Measurements from ENCODE around the gene PAXX.
"Not testable (repeated sequence)": the region's sequence is repeated elsewhere in the genome, so short reads cannot be mapped to it uniquely, and the experiment has no call there.

The PAXX gene

DNA sequence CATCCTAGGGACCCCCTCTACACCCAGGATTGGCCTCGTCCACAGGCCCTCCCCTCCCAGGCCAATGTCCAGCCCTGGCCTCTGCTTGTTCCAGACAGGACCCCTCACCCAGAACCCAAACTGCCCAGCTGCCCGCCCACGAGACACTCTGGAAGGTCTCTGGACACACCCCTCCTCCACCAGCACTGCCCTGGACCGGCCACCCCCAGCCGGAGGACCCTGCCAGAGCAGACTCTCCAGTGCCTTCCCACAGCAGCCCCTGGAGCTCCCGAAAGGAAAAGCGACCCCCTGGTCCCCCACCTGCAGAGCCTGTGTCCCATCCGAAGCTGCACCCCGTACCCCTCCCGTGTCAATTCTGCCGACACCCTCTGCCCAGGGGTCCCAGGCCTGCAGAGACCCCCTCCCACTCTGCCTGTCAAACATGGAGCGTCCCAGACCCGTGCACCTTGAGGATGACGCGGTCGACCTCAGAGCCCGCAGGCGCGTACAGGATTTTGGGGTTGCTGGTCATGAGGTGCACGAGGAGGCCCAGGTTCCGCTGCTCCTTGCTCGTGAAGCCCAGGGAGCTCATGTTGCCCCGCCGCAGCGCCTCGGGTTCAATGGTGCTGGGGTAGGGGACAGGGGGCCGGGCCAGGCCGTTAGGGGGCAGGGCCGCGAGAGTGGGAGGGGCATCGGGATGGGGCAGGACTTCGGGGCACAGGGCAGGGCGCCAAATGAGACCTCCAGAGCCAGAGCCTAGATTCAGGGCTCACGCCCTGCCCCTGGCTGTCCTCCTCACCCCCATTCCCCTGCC is 27.9 kb downstream of the PAXX start:
- DNase-seq, result no peak

DNA sequence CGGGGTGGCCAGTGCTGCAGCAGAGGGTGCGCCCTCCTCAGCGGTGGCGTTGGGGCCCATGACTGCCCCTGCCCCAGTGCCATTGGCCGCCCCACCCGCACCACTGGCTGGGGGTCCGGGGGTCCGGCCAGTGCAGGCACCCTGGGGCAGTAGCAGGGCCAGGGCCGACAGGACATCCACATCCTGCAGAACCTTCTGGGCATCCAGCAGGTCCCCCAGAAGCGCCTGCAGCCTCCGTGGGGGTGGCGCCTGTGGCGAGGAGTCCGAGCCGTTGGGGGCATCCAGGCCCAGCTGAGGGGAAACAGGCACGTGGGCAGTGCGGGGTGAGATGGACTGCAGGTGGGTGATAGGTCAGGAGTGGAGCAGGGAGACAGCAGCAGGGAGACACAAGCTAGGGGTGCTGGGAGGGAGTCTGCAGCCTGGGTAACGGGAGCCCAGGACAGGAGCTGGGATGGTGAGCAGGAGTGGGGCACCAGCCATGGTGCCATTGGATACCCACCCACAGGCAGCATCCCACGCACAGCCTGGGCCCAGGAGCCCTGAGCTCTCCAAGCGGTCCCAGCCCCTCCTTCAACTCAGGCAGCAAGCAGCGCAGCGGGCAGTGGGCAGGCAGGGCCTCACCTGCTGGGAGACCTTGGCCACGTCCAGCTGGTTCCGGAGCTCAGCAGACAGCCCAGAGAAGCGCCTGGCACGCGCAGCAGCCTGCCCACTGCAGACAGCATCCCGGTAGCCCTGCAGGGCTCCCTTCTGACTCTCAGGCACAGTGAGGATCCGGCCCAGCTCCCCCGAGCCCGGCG is 28.7 kb downstream of the PAXX start:
- no peak for DNase-seq

- DNase-seq, result no peak
Observed at GRCh38 chr9:137021568-137021978, 29.4 kb downstream of the PAXX start.

- DNase-seq, result no peak
Observed at GRCh38 chr9:137021979-137022661, 29.9 kb downstream of the PAXX start.

GRCh38 chr9:137022662-137023008 is 30.4 kb downstream of the PAXX start:
- DNase-seq, result no peak

DNA sequence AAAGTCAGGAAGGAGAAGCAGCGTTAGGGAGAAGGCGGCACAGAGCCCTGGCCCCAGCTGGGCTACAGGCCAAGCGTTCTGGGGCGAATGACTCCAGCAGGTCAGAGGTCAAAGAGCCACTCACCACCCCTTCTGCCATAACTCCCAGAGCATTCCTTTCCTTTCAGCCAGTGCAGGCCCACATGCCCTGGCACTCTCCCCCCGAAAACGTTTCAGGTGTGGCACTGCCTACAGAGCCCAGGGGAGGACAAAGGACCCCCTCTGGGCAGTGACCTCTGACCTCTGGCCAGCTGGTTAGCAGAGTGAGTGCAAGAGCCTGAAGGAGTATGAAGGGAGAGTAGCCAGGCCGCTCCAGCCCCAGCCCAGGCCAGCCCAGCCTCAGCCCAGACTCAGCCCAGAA is 30.9 kb downstream of the PAXX start:
- no peak for DNase-seq

DNA sequence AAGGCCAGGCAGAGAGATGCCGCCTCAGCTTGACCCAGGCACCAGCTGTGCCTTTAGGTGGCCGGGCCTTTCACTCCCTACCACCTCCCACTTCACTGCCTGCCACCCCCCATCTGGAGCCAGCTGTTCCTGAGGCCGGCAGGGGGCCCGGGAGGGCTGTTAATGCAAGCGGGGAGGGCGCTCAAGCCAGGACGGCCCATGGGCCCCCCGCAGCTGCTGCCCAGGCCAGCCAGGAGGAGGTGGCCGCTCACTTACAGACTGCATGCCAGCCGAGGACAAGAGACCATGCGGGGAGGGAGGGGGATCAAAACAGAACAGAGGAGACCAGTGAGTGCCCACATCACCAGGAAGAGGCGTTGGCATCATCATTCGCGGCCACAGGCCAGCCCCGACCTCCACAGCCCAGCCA is 31.4 kb downstream of the PAXX start:
- peak in 1 of 2 experiments; percentile 24 for DNase-seq

DNA sequence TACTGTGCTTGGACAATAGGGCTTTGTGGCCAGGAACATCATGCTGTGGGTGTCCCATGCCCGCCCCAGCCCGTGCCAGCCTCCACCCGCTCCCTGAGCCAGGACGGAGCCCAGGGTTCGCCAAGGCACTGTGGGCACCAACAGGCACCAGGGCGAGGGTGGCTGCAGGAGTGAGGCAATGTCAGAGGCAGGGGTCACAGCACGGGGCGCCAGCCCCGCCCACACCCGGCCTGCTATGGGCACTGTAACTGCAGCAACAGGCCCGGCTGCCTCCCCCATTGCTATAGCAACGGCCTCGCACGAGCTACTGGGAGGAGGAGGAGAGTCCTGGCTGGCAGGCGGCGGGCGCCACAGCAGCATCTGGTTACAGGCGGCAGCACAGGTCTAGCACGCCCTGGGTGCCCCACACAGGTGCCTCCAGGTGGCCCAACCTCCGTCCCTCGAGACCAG is 33.3 kb downstream of the PAXX start:
- DNase-seq, result peak; percentile 34 to 71

- peak in 1 of 2 experiments; percentile 25 for DNase-seq
Observed at GRCh38 chr9:137026384-137026783, 34.2 kb downstream of the PAXX start.

- no peak for DNase-seq
Observed at GRCh38 chr9:137026828-137027227, 34.6 kb downstream of the PAXX start.

DNA sequence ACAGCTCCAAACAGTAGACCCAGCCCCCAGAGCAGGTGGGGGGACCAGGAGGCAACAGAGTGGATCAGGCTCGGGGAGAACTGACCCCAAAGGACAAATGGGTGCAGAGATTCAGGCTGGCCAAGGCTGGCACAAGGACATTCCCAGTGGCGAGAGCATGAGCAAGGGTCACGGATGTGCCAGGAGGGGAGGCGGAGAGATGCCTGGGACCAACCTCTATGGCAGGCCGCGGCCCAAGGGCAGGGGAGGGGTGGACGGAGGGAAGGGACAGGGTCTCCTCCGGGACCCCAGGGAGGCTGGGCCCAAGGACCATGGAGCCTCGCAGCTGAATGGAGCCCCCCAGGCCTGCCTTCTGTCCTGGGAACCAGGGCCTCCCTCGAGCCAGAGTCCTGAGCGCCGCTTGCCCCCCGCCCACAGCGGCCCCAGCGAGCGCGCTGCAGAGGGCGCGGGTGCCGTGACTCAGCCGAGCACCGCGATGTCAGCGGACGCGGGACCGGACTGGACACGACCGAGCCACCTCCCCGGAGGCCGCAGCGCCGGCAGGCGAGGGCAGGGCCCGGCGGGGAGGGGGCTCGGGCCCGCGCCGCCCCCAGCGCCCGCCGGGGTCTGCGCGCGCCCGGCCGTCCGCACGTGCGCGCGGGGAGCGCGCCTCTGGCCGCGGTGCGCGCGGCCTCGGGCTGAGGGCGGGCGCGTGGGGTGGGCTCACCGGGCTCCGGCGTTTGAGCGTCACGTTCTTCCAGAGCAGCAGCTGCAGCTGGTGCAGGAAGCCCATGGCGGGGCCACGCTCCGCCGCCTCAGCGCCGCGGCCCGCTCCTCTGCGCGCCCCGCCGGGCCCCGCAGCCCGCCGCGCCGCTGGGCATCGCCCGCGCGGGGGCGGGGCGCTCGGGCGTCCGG is 35.4 kb downstream of the PAXX start, which contains the start of gene ABCA2:
Gene ABCA2, minus strand, starts transcription at position 869 of the 894 bp plus-strand sequence. Its CDS starts 97 bp downstream, at position 772.
- peak in 1 of 2 experiments; percentile 73 for DNase-seq

- DNase-seq, result peak; percentile 49 to 73
Observed at GRCh38 chr9:137028263-137029057, 36.2 kb downstream of the PAXX start.

GRCh38 chr9:137029058-137029936 is 37.1 kb downstream of the PAXX start:
- DNase-seq, result peak in 1 of 2 experiments; percentile 62

GRCh38 chr9:137030006-137030405 is 37.8 kb downstream of the PAXX start:
- DNase-seq, result no peak

DNA sequence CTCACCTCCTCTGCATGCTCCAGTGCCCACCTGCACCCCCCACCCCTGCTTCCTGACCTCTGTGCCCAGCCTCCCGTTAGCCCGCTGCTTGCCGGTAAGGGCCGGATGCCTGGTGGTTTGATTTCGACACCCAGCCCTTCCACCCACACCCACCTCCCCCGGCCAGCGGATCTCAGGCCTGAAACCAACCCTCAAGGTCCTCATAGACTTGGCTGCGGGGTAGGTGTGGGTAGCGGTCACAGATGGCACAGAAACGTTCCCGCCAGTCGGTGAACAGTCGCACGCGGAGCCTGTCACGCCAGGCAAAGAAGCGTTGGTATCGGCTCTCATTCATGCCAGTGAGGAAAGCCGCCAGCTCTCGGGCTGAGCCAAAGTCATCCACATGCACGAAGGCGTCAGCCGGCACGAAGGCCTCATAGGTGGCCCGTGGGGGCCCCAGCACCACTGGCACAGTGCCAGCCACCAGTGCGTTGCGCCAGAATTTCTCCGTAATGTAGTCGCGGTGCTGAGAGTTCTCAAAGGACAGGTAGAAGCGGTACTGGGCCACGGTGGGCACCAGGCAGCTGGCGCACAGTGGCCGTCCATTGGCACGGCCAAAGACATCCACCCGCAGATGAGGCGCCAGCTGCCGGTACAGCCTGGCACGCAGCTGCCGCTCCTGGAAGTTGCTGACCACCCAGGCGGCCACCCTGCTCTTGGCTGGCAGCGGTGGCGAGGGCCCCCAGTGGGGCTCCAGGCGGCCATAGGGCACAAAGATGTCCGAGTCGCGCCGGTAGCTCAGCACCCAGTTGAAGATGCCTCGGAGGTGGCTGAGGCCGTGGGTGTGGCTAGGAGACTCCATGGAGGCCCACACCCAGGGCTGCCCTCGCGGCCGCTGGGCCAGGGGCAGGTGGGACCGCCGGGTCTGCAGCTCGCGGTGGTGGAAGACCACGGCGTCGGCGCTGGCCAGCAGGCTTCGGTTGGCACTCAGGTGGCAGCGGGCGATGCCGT is 38.6 kb downstream of the PAXX start:
- DNase-seq, result no peak

- peak; percentile 45 to 75 for DNase-seq
Observed at GRCh38 chr9:137031904-137032640, 39.9 kb downstream of the PAXX start, which contains the start of gene FUT7. FUT7 (minus strand) TSS chr9:137032088; CDS start chr9:137031991, 97 bp downstream.

- no peak for DNase-seq
Observed at GRCh38 chr9:137032858-137033257, 40.6 kb downstream of the PAXX start.

GRCh38 chr9:137033481-137033880 is 41.3 kb downstream of the PAXX start:
- DNase-seq, result not testable (repeated sequence)
